ENCODE results near the gene PLPPR5. TPM values are rescaled to one million over a fixed set of nuclear protein-coding genes. Genes with fewer than 3 reads are reported as not detected.

The PLPPR5 gene
- total RNA-seq, 5 donors from 2014 or later (not counting 1 experiment from before 2014, with no cell fraction given), result not detected

GRCh38 chr1:98926597-98926996 is 78.1 kb downstream of the PLPPR5 start:
- no peaks in the 10 kb centered on the region for H3K4me1 ChIP-seq (ENCODE audit: control insufficient read depth in 1 of 2, extremely low read depth in 1 of 2, insufficient read depth in 2 of 2, low read length in 2 of 2)
- ChIA-PET POLR2A (no interaction called here), CTCF (no interaction called here)
- no peaks in the 10 kb centered on the region for H3K36me3 ChIP-seq (ENCODE audit: control insufficient read depth in 2 of 2, extremely low read depth in 1 of 2, insufficient read depth in 1 of 2, low read length in 1 of 2)
- ATAC-seq (replicated peaks in 1 of 4) (no peak), DNase-seq (no peak)
- Mint-ChIP-seq H3K36me3 (no peaks in the 10 kb centered on the region), H3K4me3 (no peak overlapping the region), H3K27me3 (no peaks in the 10 kb centered on the region), H3K9me3 (no peaks in the 10 kb centered on the region), H3K4me1 (peaks cover 0 to 7% (median 1%) of the 10 kb centered on the region in 3 donors), H3K27ac (no peak overlapping the region)
- 100% methylated on average over 1 of the region's 4 CpGs for WGBS (ENCODE audit: insufficient coverage)
- no peaks in the 10 kb centered on the region for H3K9me3 ChIP-seq
- no peak overlapping the region for H3K4me3 ChIP-seq (ENCODE audit: control insufficient read depth in 1 of 2, extremely low read depth in 1 of 2, low read length in 1 of 2)
- H3K27ac ChIP-seq (ENCODE audit: low read length), result no peak overlapping the region
- H3K27me3 ChIP-seq (replicated peaks in 1 of 2; ENCODE audit: control insufficient read depth in 2 of 2, extremely low read depth in 1 of 2, insufficient read depth in 2 of 2, low read length in 1 of 2), result no peaks in the 10 kb centered on the region

- Mint-ChIP-seq H3K27ac (no peak overlapping the region), H3K36me3 (no peaks in the 10 kb centered on the region), H3K9me3 (no peaks in the 10 kb centered on the region), H3K4me1 (peaks cover under 1 to 14% (median 1%) of the 10 kb centered on the region in 3 donors), H3K4me3 (no peak overlapping the region), H3K27me3 (no peaks in the 10 kb centered on the region)
- no peak for DNase-seq
- H3K9me3 ChIP-seq, result no peaks in the 10 kb centered on the region
- no peaks in the 10 kb centered on the region for H3K36me3 ChIP-seq (ENCODE audit: control insufficient read depth in 2 of 2, extremely low read depth in 1 of 2, insufficient read depth in 1 of 2, low read length in 1 of 2)
- WGBS (ENCODE audit: insufficient coverage), result 60% methylated on average over 1 of the region's 1 CpG
- ChIA-PET CTCF (interaction anchor here in 1 of 2 donors (0.6 kb wide), 1 partner anchor 1201 kb away, joined by 7 read pairs; no protein-coding TSS in a partner anchor), POLR2A (no interaction called here)
- H3K4me3 ChIP-seq (ENCODE audit: control insufficient read depth in 1 of 2, extremely low read depth in 1 of 2, low read length in 1 of 2), result no peak overlapping the region
- no peak overlapping the region for H3K27ac ChIP-seq (ENCODE audit: low read length)
- no peak for ATAC-seq (replicated peaks in 1 of 4)
- no peaks in the 10 kb centered on the region for H3K4me1 ChIP-seq (ENCODE audit: control insufficient read depth in 1 of 2, extremely low read depth in 1 of 2, insufficient read depth in 2 of 2, low read length in 2 of 2)
- H3K27me3 ChIP-seq (replicated peaks in 1 of 2; ENCODE audit: control insufficient read depth in 2 of 2, extremely low read depth in 1 of 2, insufficient read depth in 2 of 2, low read length in 1 of 2), result no peaks in the 10 kb centered on the region
Observed at GRCh38 chr1:98924977-98925376, 79.7 kb downstream of the PLPPR5 start.

- ChIA-PET POLR2A (no interaction called here), CTCF (no interaction called here)
- no peaks in the 10 kb centered on the region for H3K36me3 ChIP-seq (ENCODE audit: control insufficient read depth in 2 of 2, extremely low read depth in 1 of 2, insufficient read depth in 1 of 2, low read length in 1 of 2)
- H3K27ac ChIP-seq (ENCODE audit: low read length), result no peak overlapping the region
- H3K27me3 ChIP-seq (replicated peaks in 1 of 2; ENCODE audit: control insufficient read depth in 2 of 2, extremely low read depth in 1 of 2, insufficient read depth in 2 of 2, low read length in 1 of 2), result no peaks in the 10 kb centered on the region
- Mint-ChIP-seq H3K4me1 (peaks cover 1 to 17% (median 2%) of the 10 kb centered on the region in 3 donors), H3K9me3 (no peaks in the 10 kb centered on the region), H3K36me3 (no peaks in the 10 kb centered on the region), H3K4me3 (no peak overlapping the region), H3K27me3 (no peaks in the 10 kb centered on the region), H3K27ac (no peak overlapping the region)
- 71% methylated on average over 1 of the region's 4 CpGs for WGBS (ENCODE audit: insufficient coverage)
- ATAC-seq (replicated peaks in 1 of 4) (no peak), DNase-seq (no peak)
- no peak overlapping the region for H3K4me3 ChIP-seq (ENCODE audit: control insufficient read depth in 1 of 2, extremely low read depth in 1 of 2, low read length in 1 of 2)
- no peaks in the 10 kb centered on the region for H3K4me1 ChIP-seq (ENCODE audit: control insufficient read depth in 1 of 2, extremely low read depth in 1 of 2, insufficient read depth in 2 of 2, low read length in 2 of 2)
- H3K9me3 ChIP-seq, result no peaks in the 10 kb centered on the region
Observed at GRCh38 chr1:98923667-98924066, 81.0 kb downstream of the PLPPR5 start.

DNA sequence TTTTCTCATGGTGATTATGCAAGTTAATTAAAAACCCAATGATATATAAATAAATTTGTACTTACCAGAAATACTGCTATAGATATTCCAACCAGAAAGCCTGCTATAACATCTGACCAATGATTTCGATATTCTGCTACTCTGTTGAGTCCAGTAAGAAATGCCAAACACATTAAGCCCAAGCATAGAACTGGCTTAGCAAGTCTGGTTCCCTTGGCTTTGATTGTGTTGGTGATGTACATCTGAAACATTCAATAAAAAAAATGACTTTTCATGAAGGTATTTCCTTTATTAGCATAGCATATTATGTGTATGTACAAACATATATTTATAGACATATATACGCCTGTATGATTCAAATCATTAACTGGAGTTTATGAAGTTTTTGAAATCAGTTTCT is 82.8 kb downstream of the PLPPR5 start:
- WGBS (ENCODE audit: insufficient coverage), result no CpG with 5 or more reads among the region's 2 CpGs

DNA sequence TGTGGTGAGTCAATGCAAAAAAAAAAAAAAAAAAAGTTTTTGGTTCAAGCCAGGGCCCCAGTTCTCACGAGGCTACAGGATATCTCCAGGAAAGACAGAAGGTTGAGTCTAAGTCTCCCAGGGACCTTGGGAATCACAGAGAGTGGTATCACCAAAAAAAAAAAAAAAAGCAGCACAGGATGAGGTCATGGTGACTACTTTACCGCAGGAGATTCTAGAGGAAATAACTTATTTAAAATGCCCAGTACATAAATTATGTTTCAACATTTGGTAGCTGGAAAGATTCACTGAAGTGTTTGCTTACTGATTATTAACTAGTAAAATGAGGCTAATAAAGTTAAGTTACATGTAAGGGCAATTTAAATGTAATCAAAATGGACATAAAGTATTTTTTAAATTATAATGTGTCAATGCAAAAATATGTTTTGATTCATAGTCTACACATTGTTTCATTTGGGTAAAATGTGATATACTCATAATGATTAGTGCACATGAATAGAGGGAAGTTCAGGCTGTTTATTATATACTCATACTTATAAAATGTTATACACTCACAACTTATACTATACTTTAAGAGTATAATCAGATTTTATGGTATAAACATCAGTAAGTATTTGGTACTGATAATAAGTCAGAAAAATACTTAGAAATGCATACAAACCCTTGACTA is 84.1 kb downstream of the PLPPR5 start:
- Mint-ChIP-seq H3K36me3 (no peaks in the 10 kb centered on the region), H3K27ac (no peak overlapping the region), H3K27me3 (no peaks in the 10 kb centered on the region), H3K4me3 (no peak overlapping the region), H3K4me1 (peaks cover 0 to 22% (median 2%) of the 10 kb centered on the region in 3 donors), H3K9me3 (no peaks in the 10 kb centered on the region)
- Histone ChIP-seq H3K27me3 (replicated peaks in 1 of 2; ENCODE audit: control insufficient read depth in 2 of 2, extremely low read depth in 1 of 2, insufficient read depth in 2 of 2, low read length in 1 of 2) (no peaks in the 10 kb centered on the region), H3K4me1 (ENCODE audit: control insufficient read depth in 1 of 2, extremely low read depth in 1 of 2, insufficient read depth in 2 of 2, low read length in 2 of 2) (no peaks in the 10 kb centered on the region), H3K9me3 (no peaks in the 10 kb centered on the region), H3K36me3 (ENCODE audit: control insufficient read depth in 2 of 2, extremely low read depth in 1 of 2, insufficient read depth in 1 of 2, low read length in 1 of 2) (no peaks in the 10 kb centered on the region), H3K27ac (ENCODE audit: low read length) (no peak overlapping the region), H3K4me3 (ENCODE audit: control insufficient read depth in 1 of 2, extremely low read depth in 1 of 2, low read length in 1 of 2) (no peak overlapping the region)
- WGBS (ENCODE audit: insufficient coverage), result no CpG with 5 or more reads among the region's 2 CpGs
- no peak for ATAC-seq (replicated peaks in 1 of 4)
- no peak for DNase-seq
- ChIA-PET CTCF (no interaction called here), POLR2A (no interaction called here)

More for the DNA sequence above, 82.8 kb downstream of the PLPPR5 start:
- H3K9me3 ChIP-seq, result no peaks in the 10 kb centered on the region
- H3K4me1 ChIP-seq (ENCODE audit: control insufficient read depth in 1 of 2, extremely low read depth in 1 of 2, insufficient read depth in 2 of 2, low read length in 2 of 2), result no peaks in the 10 kb centered on the region
- H3K27me3 ChIP-seq (replicated peaks in 1 of 2; ENCODE audit: control insufficient read depth in 2 of 2, extremely low read depth in 1 of 2, insufficient read depth in 2 of 2, low read length in 1 of 2), result no peaks in the 10 kb centered on the region
- POLR2A ChIA-PET, result no interaction called here
- Mint-ChIP-seq H3K9me3 (no peaks in the 10 kb centered on the region), H3K27me3 (no peaks in the 10 kb centered on the region), H3K4me1 (peaks cover 0 to 22% (median 2%) of the 10 kb centered on the region in 3 donors), H3K4me3 (no peak overlapping the region), H3K36me3 (no peaks in the 10 kb centered on the region), H3K27ac (no peak overlapping the region)
- H3K27ac ChIP-seq (ENCODE audit: low read length), result no peak overlapping the region
- no peaks in the 10 kb centered on the region for H3K36me3 ChIP-seq (ENCODE audit: control insufficient read depth in 2 of 2, extremely low read depth in 1 of 2, insufficient read depth in 1 of 2, low read length in 1 of 2)
- CTCF ChIA-PET, result no interaction called here
- DNase-seq (no peak), ATAC-seq (replicated peaks in 1 of 4) (no peak)
- no peak overlapping the region for H3K4me3 ChIP-seq (ENCODE audit: control insufficient read depth in 1 of 2, extremely low read depth in 1 of 2, low read length in 1 of 2)

DNA sequence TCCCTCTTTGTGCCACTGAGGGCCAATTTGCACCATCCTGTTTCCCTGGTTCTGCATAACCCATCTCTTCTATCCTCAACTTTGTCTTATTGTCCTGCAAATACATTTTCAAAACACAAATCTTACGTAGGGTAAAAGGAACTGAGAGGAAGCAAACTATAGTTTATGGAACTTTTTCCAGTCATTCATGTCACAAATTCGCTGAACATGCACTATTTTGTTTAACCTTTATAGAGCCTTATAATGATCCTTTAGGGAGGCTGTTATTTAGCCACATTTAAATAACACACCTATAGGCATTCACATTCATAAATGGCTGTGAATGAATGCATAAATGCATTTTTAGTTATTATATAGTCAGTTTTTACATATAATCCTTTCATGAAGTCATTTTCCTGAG is 85.0 kb downstream of the PLPPR5 start:
- H3K9me3 Mint-ChIP-seq, result no peaks in the 10 kb centered on the region
- no peak for ATAC-seq (replicated peaks in 1 of 4)
- CTCF ChIA-PET, result no interaction called here
- no CpG with 5 or more reads among the region's 2 CpGs for WGBS (ENCODE audit: insufficient coverage)
- H3K4me1 Mint-ChIP-seq, result peaks cover 0 to 22% (median 2%) of the 10 kb centered on the region in 3 donors
- Histone ChIP-seq H3K9me3 (no peaks in the 10 kb centered on the region), H3K4me3 (ENCODE audit: control insufficient read depth in 1 of 2, extremely low read depth in 1 of 2, low read length in 1 of 2) (no peak overlapping the region), H3K4me1 (ENCODE audit: control insufficient read depth in 1 of 2, extremely low read depth in 1 of 2, insufficient read depth in 2 of 2, low read length in 2 of 2) (no peaks in the 10 kb centered on the region), H3K36me3 (ENCODE audit: control insufficient read depth in 2 of 2, extremely low read depth in 1 of 2, insufficient read depth in 1 of 2, low read length in 1 of 2) (no peaks in the 10 kb centered on the region), H3K27me3 (replicated peaks in 1 of 2; ENCODE audit: control insufficient read depth in 2 of 2, extremely low read depth in 1 of 2, insufficient read depth in 2 of 2, low read length in 1 of 2) (no peaks in the 10 kb centered on the region), H3K27ac (ENCODE audit: low read length) (no peak overlapping the region)
- no peak overlapping the region for H3K4me3 Mint-ChIP-seq
- DNase-seq, result no peak
- H3K27me3 Mint-ChIP-seq, result no peaks in the 10 kb centered on the region
- POLR2A ChIA-PET, result no interaction called here
- no peaks in the 10 kb centered on the region for H3K36me3 Mint-ChIP-seq
- H3K27ac Mint-ChIP-seq, result no peak overlapping the region

DNA sequence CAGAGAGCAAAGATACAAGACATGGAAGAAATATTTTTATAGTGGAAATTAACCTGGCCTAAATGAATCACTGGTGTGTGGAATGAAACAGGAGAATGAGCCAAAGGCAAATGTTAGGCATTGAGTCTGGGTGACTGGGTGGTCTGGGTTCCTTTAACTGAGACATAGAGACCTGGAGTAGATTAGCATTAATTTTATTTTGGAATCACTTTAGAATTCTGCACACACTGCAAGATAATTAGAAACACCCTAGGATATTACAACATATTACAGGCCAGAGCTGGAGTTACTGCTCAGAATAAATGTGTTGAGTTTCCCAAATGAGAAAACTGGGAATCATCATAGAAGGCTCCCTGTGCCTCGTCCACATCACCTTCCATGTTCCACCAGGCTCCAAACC is 85.5 kb downstream of the PLPPR5 start:
- Histone ChIP-seq H3K9me3 (no peaks in the 10 kb centered on the region), H3K27me3 (replicated peaks in 1 of 2; ENCODE audit: control insufficient read depth in 2 of 2, extremely low read depth in 1 of 2, insufficient read depth in 2 of 2, low read length in 1 of 2) (no peaks in the 10 kb centered on the region), H3K4me1 (ENCODE audit: control insufficient read depth in 1 of 2, extremely low read depth in 1 of 2, insufficient read depth in 2 of 2, low read length in 2 of 2) (no peaks in the 10 kb centered on the region), H3K36me3 (ENCODE audit: control insufficient read depth in 2 of 2, extremely low read depth in 1 of 2, insufficient read depth in 1 of 2, low read length in 1 of 2) (no peaks in the 10 kb centered on the region), H3K27ac (ENCODE audit: low read length) (no peak overlapping the region), H3K4me3 (ENCODE audit: control insufficient read depth in 1 of 2, extremely low read depth in 1 of 2, low read length in 1 of 2) (no peak overlapping the region)
- Mint-ChIP-seq H3K27me3 (no peaks in the 10 kb centered on the region), H3K36me3 (no peaks in the 10 kb centered on the region), H3K4me1 (peaks cover 0 to 22% (median 2%) of the 10 kb centered on the region in 3 donors), H3K4me3 (no peak overlapping the region), H3K27ac (no peak overlapping the region), H3K9me3 (no peaks in the 10 kb centered on the region)
- no peak for ATAC-seq (replicated peaks in 1 of 4)
- WGBS (ENCODE audit: insufficient coverage), result 27% methylated on average over 1 of the region's 1 CpG
- ChIA-PET CTCF (no interaction called here), POLR2A (no interaction called here)
- no peak for DNase-seq
